ENCODE results near the gene TMEM235. TPM values are rescaled to one million over a fixed set of nuclear protein-coding genes. Genes with fewer than 3 reads are reported as not detected.

The TMEM235 gene
- total RNA-seq, 1 experiment from 2014 or later: not detected

GRCh38 chr17:78272181-78272913 lies 40.9 kb downstream of the TMEM235 start:
- DNase-seq (ENCODE audit: low read depth): no peak

- DNase-seq (ENCODE audit: low read depth): no peak
Measured at GRCh38 chr17:78272914-78273258, 41.5 kb downstream of the TMEM235 start.

GRCh38 chr17:78273813-78274212 lies 42.4 kb downstream of the TMEM235 start:
- DNase-seq (ENCODE audit: low read depth): no peak

- DNase-seq (ENCODE audit: low read depth): no peak
Measured at GRCh38 chr17:78275355-78275754, 43.9 kb downstream of the TMEM235 start.

DNA sequence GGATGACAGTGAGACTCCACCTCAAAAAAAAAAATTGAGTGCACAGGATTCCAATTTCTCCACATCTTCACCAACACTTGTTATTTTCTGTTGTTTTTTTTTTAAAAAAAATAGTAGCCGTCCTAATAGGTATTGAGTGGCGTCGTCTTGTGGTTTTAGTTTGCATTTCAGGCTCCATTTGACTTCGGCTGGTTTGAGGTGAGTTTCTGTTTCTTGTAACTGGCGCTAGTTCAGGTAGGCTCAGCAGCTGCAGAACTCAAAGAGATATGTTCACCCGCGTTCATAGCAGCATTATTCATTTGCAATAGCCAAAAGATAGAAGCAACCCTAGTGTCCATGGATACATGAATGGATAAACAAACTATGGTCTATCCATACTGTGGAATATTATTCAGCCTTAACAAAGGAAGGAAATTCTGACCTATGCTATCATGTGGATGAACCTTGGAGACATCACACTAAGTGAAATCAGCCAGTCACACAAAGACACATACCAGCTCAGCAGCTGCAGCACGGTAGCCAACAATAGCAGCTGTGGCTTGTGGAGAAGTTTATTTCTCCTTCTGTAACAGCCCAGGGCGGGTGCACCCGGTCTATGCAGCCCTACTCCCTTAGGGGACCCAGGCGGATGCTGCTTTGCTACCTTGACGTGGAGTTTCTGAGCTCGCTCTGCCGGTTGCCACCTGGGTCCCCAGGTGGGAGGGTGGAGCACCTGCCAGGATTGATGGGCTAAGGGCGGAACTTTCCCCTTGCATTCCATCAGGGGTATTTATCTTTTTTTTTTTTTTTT lies 44.9 kb downstream of the TMEM235 start:
- DNase-seq (ENCODE audit: low read depth): no peak

GRCh38 chr17:78278139-78278741 lies 46.8 kb downstream of the TMEM235 start:
- DNase-seq (ENCODE audit: low read depth): no peak

DNA sequence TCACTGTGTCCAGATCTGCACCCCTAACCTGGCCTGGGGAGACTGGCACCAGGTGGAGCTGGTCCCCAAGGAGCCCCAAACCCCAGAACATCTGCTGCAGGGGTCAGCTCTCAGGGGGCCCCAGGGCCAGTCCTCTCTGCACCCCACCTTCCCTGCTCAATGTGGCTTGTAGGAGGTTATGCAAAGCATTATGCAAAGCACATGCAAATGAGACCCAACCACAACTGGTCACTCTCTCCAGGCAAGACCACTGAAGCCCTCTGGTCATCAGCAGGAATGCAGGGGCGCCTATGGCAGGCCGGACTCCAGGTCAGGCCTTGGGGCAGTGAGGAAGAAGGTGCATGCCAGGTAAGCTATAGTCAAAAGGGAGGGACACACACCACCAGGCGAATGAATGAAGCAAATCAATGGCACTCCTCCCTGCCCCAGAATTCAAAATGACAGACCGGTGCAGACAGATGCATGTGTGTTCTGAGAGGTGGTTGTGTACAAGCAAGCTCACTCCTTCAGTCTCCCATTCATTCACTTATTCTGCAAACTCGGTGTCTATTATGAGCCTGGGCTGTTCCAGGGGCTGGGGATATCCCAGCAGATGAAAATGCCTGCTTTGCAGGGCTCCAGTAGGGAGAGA lies 48.0 kb downstream of the TMEM235 start:
- no peak for DNase-seq (ENCODE audit: low read depth)

- no peak for DNase-seq (ENCODE audit: low read depth)
Measured at GRCh38 chr17:78281249-78281845, 49.9 kb downstream of the TMEM235 start.

- peak; percentile 22 for DNase-seq (ENCODE audit: low read depth)
Measured at GRCh38 chr17:78284146-78284545, 52.7 kb downstream of the TMEM235 start.

DNA sequence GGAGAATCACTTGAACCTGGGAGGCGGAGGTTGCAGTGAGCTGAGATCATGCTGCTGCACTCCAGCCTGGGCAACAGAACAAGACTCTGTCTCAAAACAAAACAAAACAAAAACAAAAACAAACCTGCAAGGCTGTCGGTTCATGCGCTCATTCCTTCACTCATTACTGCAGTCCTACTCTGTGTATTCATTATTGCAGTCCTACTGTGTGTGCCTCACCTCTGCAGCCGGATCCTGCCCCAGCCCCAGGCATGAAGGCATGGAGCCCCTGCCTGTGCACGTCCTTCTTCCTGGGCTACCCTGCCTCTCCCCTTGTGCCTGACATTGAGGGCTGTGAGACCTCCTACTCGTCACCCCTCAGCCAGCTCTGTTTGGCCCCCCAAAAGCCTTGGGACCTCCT lies 57.6 kb downstream of the TMEM235 start:
- DNase-seq (ENCODE audit: low read depth): no peak

- DNase-seq (ENCODE audit: low read depth): peak; percentile 82
Measured at GRCh38 chr17:78289802-78290363, 58.5 kb downstream of the TMEM235 start.

Other genes starting within 250 kb of the TMEM235 start
- not detected in 2 replicates for gene TMC6, start 102.9 kb upstream of the TMEM235 start, total RNA-seq (2014; rRNA removed; shearing (Covaris generic))
- gene TMC8, start 100.9 kb upstream of the TMEM235 start, total RNA-seq (2014; rRNA removed; shearing (Covaris generic)): not detected in 2 replicates
- gene C17orf99, start 85.2 kb upstream of the TMEM235 start, total RNA-seq (2014; rRNA removed; shearing (Covaris generic)): not detected in 2 replicates
- gene SYNGR2, start 63.0 kb upstream of the TMEM235 start, total RNA-seq (2014; rRNA removed; shearing (Covaris generic)): 15.6 and 17.3 TPM in 2 replicates
- 161 and 167 TPM in 2 replicates for gene TK1, start 44.6 kb upstream of the TMEM235 start, total RNA-seq (2014; rRNA removed; shearing (Covaris generic))
- gene AFMID, start 44.3 kb upstream of the TMEM235 start, total RNA-seq (2014; rRNA removed; shearing (Covaris generic)): 16.0 and 20.9 TPM in 2 replicates
- gene BIRC5, start 17.4 kb upstream of the TMEM235 start, total RNA-seq (2014; rRNA removed; shearing (Covaris generic)): 157 and 160 TPM in 2 replicates
- gene SOCS3, start 128.4 kb downstream of the TMEM235 start, total RNA-seq (2014; rRNA removed; shearing (Covaris generic)): 6.2 and 10.6 TPM in 2 replicates
- 19.5 and 21.9 TPM in 2 replicates for gene PGS1, start 147.0 kb downstream of the TMEM235 start, total RNA-seq (2014; rRNA removed; shearing (Covaris generic))